Natural killer cell (primary cell): Measurements from ENCODE around the gene TRAPPC8. TPM values are rescaled to one million over a fixed set of nuclear protein-coding genes. Genes with fewer than 3 reads are reported as not detected.

ENCODE experiments used
- ATAC-seq, 3 donors: fragments of 150-1000 bp in 2 of 3; fragments of 200-7000 bp in 1 of 3; cut with Tn5 transposase; 1 replicate in 1 of 3; 2 replicates in 2 of 3; pipeline ENCODE4 v1.10.0; 2021; ENCODE audit warnings: mild to moderate bottlenecking in 2 of 3, moderate library complexity in 2 of 3
- DNase-seq, 2 donors: peaks; one replicate each; pipeline versions ENCODE4 v3.0.0 to v3.0.0-alpha.2; 2013 to 2021; ENCODE audit warnings: mixed read lengths in 1 of 2
- H3K27ac ChIP-seq: one replicate; pipeline ENCODE4 v1.5.1; 2013; ENCODE audit warnings: mild to moderate bottlenecking, low read length
- H3K27me3 ChIP-seq: one replicate; pipeline ENCODE4 v1.6.1; 2013; ENCODE audit warnings: low read length; ENCODE audit not compliant: control insufficient read depth, insufficient read depth
- H3K36me3 ChIP-seq: one replicate; pipeline ENCODE4 v1.6.1; 2013; ENCODE audit warnings: low read length; ENCODE audit not compliant: control insufficient read depth, insufficient read depth
- H3K4me1 ChIP-seq: one replicate; pipeline ENCODE4 v1.6.1; 2013; ENCODE audit warnings: low read length; ENCODE audit not compliant: control insufficient read depth, insufficient read depth
- H3K4me3 ChIP-seq: one replicate; pipeline ENCODE4 v1.5.1; 2013; ENCODE audit warnings: low read length
- H3K9me3 ChIP-seq: one replicate; pipeline ENCODE4 v1.6.1; 2013; ENCODE audit warnings: low read length; ENCODE audit not compliant: control insufficient read depth, insufficient read depth
- H3K27ac Mint-ChIP-seq, 2 donors: one replicate each; pipeline ENCODE4 v1.8.0; 2022; ENCODE audit warnings: mild to moderate bottlenecking in 2 of 2, mixed read lengths in 2 of 2, moderate library complexity in 1 of 2
- H3K27me3 Mint-ChIP-seq, 2 donors: one replicate each; pipeline ENCODE4 v1.8.0; 2022; ENCODE audit warnings: low read depth in 2 of 2, mixed read lengths in 2 of 2
- H3K36me3 Mint-ChIP-seq: one replicate; pipeline ENCODE4 v1.8.0; 2022; ENCODE audit warnings: mixed read lengths
- H3K4me1 Mint-ChIP-seq, 2 donors: one replicate each; pipeline ENCODE4 v1.8.0; 2022; ENCODE audit warnings: mixed read lengths in 2 of 2
- H3K4me3 Mint-ChIP-seq: one replicate; pipeline ENCODE4 v1.8.0; 2022; ENCODE audit warnings: mild to moderate bottlenecking, moderate library complexity, mixed read lengths
- H3K9me3 Mint-ChIP-seq, 2 donors: one replicate each; pipeline ENCODE4 v1.8.0; 2022; ENCODE audit warnings: mixed read lengths in 2 of 2
- CTCF ChIP-seq: fragments of 200-600 bp; IDR thresholded peaks from one replicate; pipeline ENCODE4 v1.8.0; 2022; ENCODE audit warnings: antibody characterized with exemption
- WGBS: methylation state at CpG from one replicate; pipeline ENCODE4 v1.1.7; 2013; ENCODE audit warnings: missing lambda C conversion rate; ENCODE audit not compliant: insufficient coverage; 5-methylcytosine and 5-hydroxymethylcytosine counted together
- intact Hi-C: fragments of 100-400 bp; cut with micrococcal nuclease; formaldehyde crosslinking; loops from one replicate; pipeline ENCODE4 v1.14.2; 2022
- total RNA-seq, 4 donors: library from RNA; stranded (reverse); fragments of 120-200 nt in 1 of 4; gene quantifications; one replicate each; pipeline versions ENCODE4 v1.2.3 to v1.2.4, GENCODE V29; 2013 to 2022

TRAPPC8 gene
- total RNA-seq, 3 donors from 2014 or later (not counting 1 experiment from before 2014, with no cell fraction given) = 38.5 to 51.2 (median 41.4) TPM

GRCh38 chr18:31983020-31983419 is 40.1 kb upstream of the TRAPPC8 start:
- Mint-ChIP-seq H3K9me3 (peaks cover 0 to 2% of the 10 kb centered on the region in 2 donors), H3K27me3 (no peaks in the 10 kb centered on the region), H3K4me3 (no peak overlapping the region), H3K27ac (peak overlapping the region; percentile 4 to 8), H3K36me3 (no peaks in the 10 kb centered on the region), H3K4me1 (peaks cover 16 to 19% of the 10 kb centered on the region in 2 donors)
- intact Hi-C loops = no loop called here
- ATAC-seq = no peak
- Histone ChIP-seq H3K9me3 (peaks cover 9% of the 10 kb centered on the region), H3K4me1 (peaks cover 13% of the 10 kb centered on the region), H3K27ac (no peak overlapping the region), H3K4me3 (no peak overlapping the region), H3K36me3 (no peaks in the 10 kb centered on the region), H3K27me3 (no peaks in the 10 kb centered on the region)
- DNase-seq = no peak
- WGBS = 90% methylated on average over 3 of the region's 3 CpGs
- TF ChIP-seq CTCF = no peak

DNA sequence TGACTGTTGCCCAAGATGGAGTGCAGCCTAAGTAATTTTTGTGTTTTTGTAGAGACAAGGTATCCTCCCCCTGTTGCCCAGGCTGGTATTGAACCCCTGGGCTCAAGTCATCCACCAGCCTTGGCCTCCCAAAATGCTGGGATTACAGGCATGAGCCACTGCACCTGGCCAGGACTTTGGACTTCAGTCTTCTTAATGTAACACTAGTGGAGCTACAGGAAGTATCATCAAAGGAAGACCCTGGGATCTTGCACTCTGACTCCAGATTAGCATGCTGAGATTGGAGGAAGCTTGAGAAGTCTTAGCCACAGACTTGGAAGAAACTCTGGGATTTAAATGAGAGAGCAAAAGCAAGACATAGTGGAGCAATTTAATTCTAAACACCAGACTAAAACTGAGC is 37.9 kb upstream of the TRAPPC8 start:
- H3K27ac ChIP-seq = no peak overlapping the region
- DNase-seq = no peak
- peaks cover 13% of the 10 kb centered on the region for H3K4me1 ChIP-seq
- H3K4me3 ChIP-seq = no peak overlapping the region
- no peaks in the 10 kb centered on the region for H3K27me3 ChIP-seq
- no peaks in the 10 kb centered on the region for H3K36me3 ChIP-seq
- Mint-ChIP-seq H3K4me1 (peaks cover 16 to 19% of the 10 kb centered on the region in 2 donors), H3K27ac (no peak overlapping the region), H3K27me3 (no peaks in the 10 kb centered on the region), H3K36me3 (no peaks in the 10 kb centered on the region), H3K4me3 (no peak overlapping the region), H3K9me3 (peaks cover 0 to 2% of the 10 kb centered on the region in 2 donors)
- H3K9me3 ChIP-seq = peaks cover 10% of the 10 kb centered on the region
- no peak for ATAC-seq
- TF ChIP-seq CTCF = no peak
- intact Hi-C loops = no loop called here

GRCh38 chr18:31979714-31980113 is 36.8 kb upstream of the TRAPPC8 start:
- peaks cover 1% of the 10 kb centered on the region for H3K36me3 Mint-ChIP-seq
- intact Hi-C loops = loop anchor here (5.0 kb wide), 1 partner anchor 422 kb away; no protein-coding TSS in a partner anchor
- H3K9me3 ChIP-seq = peaks cover 16% of the 10 kb centered on the region

More at GRCh38 chr18:31979714-31980113, 36.8 kb upstream of the TRAPPC8 start:
- Mint-ChIP-seq H3K4me3 (no peak overlapping the region), H3K4me1 (peaks cover 16 to 17% of the 10 kb centered on the region in 2 donors), H3K27ac (no peak overlapping the region), H3K9me3 (peaks cover 2% of the 10 kb centered on the region in 2 donors), H3K27me3 (no peaks in the 10 kb centered on the region)
- H3K36me3 ChIP-seq = no peaks in the 10 kb centered on the region
- ATAC-seq (no peak), DNase-seq (no peak)
- no peak for TF ChIP-seq CTCF
- no peak overlapping the region for H3K4me3 ChIP-seq
- H3K4me1 ChIP-seq = peaks cover 13% of the 10 kb centered on the region
- H3K27me3 ChIP-seq = no peaks in the 10 kb centered on the region
- 100% methylated on average over 1 of the region's 2 CpGs for WGBS
- H3K27ac ChIP-seq = no peak overlapping the region
